Glutamatergic neuron (in vitro differentiated cells): ENCODE results near the gene PRRC2B. TPM values are rescaled to one million over a fixed set of nuclear protein-coding genes. Genes with fewer than 3 reads are reported as not detected.
A peak's percentile ranks its signal among the peaks of the same experiment; 100 is the strongest.

ENCODE experiments used
- DNase-seq: peaks from one replicate; pipeline ENCODE4 v3.0.0; 2022
- H3K27ac Mint-ChIP-seq: one replicate; pipeline ENCODE4 v1.8.0; 2020; ENCODE audit warnings: mild to moderate bottlenecking, mixed read lengths, inconsistent platforms; ENCODE audit not compliant: unreplicated experiment
- H3K27me3 Mint-ChIP-seq: one replicate; pipeline ENCODE4 v1.8.0; 2020; ENCODE audit warnings: mild to moderate bottlenecking, moderate library complexity, mixed read lengths, inconsistent platforms; ENCODE audit not compliant: unreplicated experiment
- H3K36me3 Mint-ChIP-seq: one replicate; pipeline ENCODE4 v1.8.0; 2020; ENCODE audit warnings: mild to moderate bottlenecking, mixed read lengths, inconsistent platforms; ENCODE audit not compliant: unreplicated experiment
- H3K4me1 Mint-ChIP-seq: one replicate; pipeline ENCODE4 v1.8.0; 2020; ENCODE audit warnings: mild to moderate bottlenecking, low read depth, mixed read lengths, inconsistent platforms; ENCODE audit not compliant: unreplicated experiment
- H3K4me3 Mint-ChIP-seq: one replicate; pipeline ENCODE4 v1.8.0; 2020; ENCODE audit warnings: mild to moderate bottlenecking, mixed read lengths, inconsistent platforms; ENCODE audit not compliant: unreplicated experiment
- H3K9me3 Mint-ChIP-seq: one replicate; pipeline ENCODE4 v1.8.0; 2020; ENCODE audit warnings: mild to moderate bottlenecking, moderate library complexity, mixed read lengths, inconsistent platforms; ENCODE audit not compliant: unreplicated experiment
- CTCF ChIP-seq: fragments of 200-600 bp; sonication (generic); IDR thresholded peaks from one replicate; pipeline ENCODE4 v1.5.0; 2021; ENCODE audit not compliant: partially characterized antibody, unreplicated experiment
- total RNA-seq: library from RNA; stranded (reverse); fragmentation: NEBNext Ultra II Directional; extraction: Animal tissue kit (Norgen Biotek cat#: 25700); gene quantifications from one replicate; pipeline ENCODE4 v1.2.1, GENCODE V29; 2021; ENCODE audit not compliant: unreplicated experiment

The PRRC2B gene
- total RNA-seq, 1 donor from 2014 or later = 489 TPM

GRCh38 chr9:131436376-131436775 lies 42.5 kb downstream of the PRRC2B start:
- Mint-ChIP-seq H3K4me1 (peaks cover 51% of the 10 kb centered on the region), H3K36me3 (no peaks in the 10 kb centered on the region), H3K27me3 (peaks cover 10% of the 10 kb centered on the region), H3K27ac (peak overlapping the region; percentile 78), H3K9me3 (peaks cover 23% of the 10 kb centered on the region), H3K4me3 (peak overlapping the region; percentile 36)
- DNase-seq = no peak
- TF ChIP-seq CTCF = no peak

GRCh38 chr9:131436865-131437271 lies 43.0 kb downstream of the PRRC2B start:
- peaks cover 24% of the 10 kb centered on the region for H3K9me3 Mint-ChIP-seq
- H3K27ac Mint-ChIP-seq = peak overlapping the region; percentile 78
- TF ChIP-seq CTCF = no peak
- H3K4me3 Mint-ChIP-seq = peak overlapping the region; percentile 36
- peaks cover 50% of the 10 kb centered on the region for H3K4me1 Mint-ChIP-seq
- H3K36me3 Mint-ChIP-seq = no peaks in the 10 kb centered on the region
- no peak for DNase-seq
- H3K27me3 Mint-ChIP-seq = peaks cover 10% of the 10 kb centered on the region

- Mint-ChIP-seq H3K27me3 (peaks cover 8% of the 10 kb centered on the region), H3K27ac (peak overlapping the region; percentile 6), H3K9me3 (peaks cover 17% of the 10 kb centered on the region), H3K4me3 (peak overlapping the region; percentile 9), H3K4me1 (peaks cover 40% of the 10 kb centered on the region), H3K36me3 (no peaks in the 10 kb centered on the region)
- no peak for DNase-seq
- TF ChIP-seq CTCF = no peak
These were observed 44.3 kb downstream of the PRRC2B start for GRCh38 chr9:131438190-131438589.

- H3K27ac Mint-ChIP-seq = peak overlapping the region; percentile 53
- no peak overlapping the region for H3K4me3 Mint-ChIP-seq
- H3K9me3 Mint-ChIP-seq = peaks cover 19% of the 10 kb centered on the region
- no peak for TF ChIP-seq CTCF
- no peaks in the 10 kb centered on the region for H3K36me3 Mint-ChIP-seq
- peaks cover 8% of the 10 kb centered on the region for H3K27me3 Mint-ChIP-seq
- no peak for DNase-seq
- H3K4me1 Mint-ChIP-seq = peaks cover 39% of the 10 kb centered on the region
These were observed 45.3 kb downstream of the PRRC2B start for GRCh38 chr9:131439224-131439623.

GRCh38 chr9:131441441-131441840 lies 47.6 kb downstream of the PRRC2B start:
- H3K36me3 Mint-ChIP-seq = no peaks in the 10 kb centered on the region
- H3K4me1 Mint-ChIP-seq = peaks cover 36% of the 10 kb centered on the region
- TF ChIP-seq CTCF = no peak
- no peak for DNase-seq
- H3K9me3 Mint-ChIP-seq = peaks cover 22% of the 10 kb centered on the region
- H3K27me3 Mint-ChIP-seq = peaks cover 10% of the 10 kb centered on the region
- peak overlapping the region; percentile 43 for H3K27ac Mint-ChIP-seq
- H3K4me3 Mint-ChIP-seq = no peak overlapping the region
